ENCODE data around the gene ARHGAP45. TPM values are rescaled to one million over a fixed set of nuclear protein-coding genes. Genes with fewer than 3 reads are reported as not detected.
A peak's percentile ranks its signal among the peaks of the same experiment; 100 is the strongest.

Gene ARHGAP45
- total and polyA plus RNA-seq, 9 of the 15 experiments (the other 6 are each of a cell fraction or from before 2014, with no cell fraction given), result 0.08 to 22.1 (median 4.2) TPM

GRCh38 chr19:1066748-1067340, at the start of gene ARHGAP45 (continued):
- TF ChIP-seq MAZ (CRISPR knock-in tag; conservative IDR thresholded peaks at IDR 0.05 in 1 of 2, IDR thresholded peaks at IDR 0.05 in 1 of 2) (peak in 1 of 2 experiments; percentile 50; a peak in 1 of 4 replicates), JUNB (CRISPR knock-in tag; conservative IDR thresholded peaks at IDR 0.05) (no peak), ZNF75A (CRISPR knock-in tag; IDR thresholded peaks at IDR 0.05) (no peak), GATAD2B (IDR thresholded peaks at IDR 0.05; ENCODE audit: borderline replicate concordance) (0 out of 2 replicates have a peak, but pooled peaks have one; percentile 43), ZNF57 (CRISPR knock-in tag; IDR thresholded peaks at IDR 0.05) (no peak), CEBPB (tag; IDR thresholded peaks at IDR 0.05) (no peak), CREB1 (IDR thresholded peaks at IDR 0.05) (no peak), CREB1 (CRISPR knock-in tag; IDR thresholded peaks at IDR 0.05) (0 out of 2 replicates have a peak, but pooled peaks have one; percentile 21), TCF7 (IDR thresholded peaks at IDR 0.05; ENCODE audit: borderline replicate concordance) (no peak), ZNF3 (CRISPR knock-in tag; IDR thresholded peaks at IDR 0.05) (no peak), FOS (IDR thresholded peaks at IDR 0.05; ENCODE audit: extremely low read depth, insufficient read length) (no peak), ZNF347 (CRISPR knock-in tag; IDR thresholded peaks at IDR 0.05; ENCODE audit: low read depth) (no peak), ARID1B (IDR thresholded peaks at IDR 0.05) (no peak), ETV6 (IDR thresholded peaks at IDR 0.05; ENCODE audit: borderline replicate concordance in 1 of 2, low read depth in 2 of 2, low read length in 1 of 2) (no peak), ETV6 (CRISPR knock-in tag; IDR thresholded peaks at IDR 0.05; ENCODE audit: borderline replicate concordance) (no peak), TAF9B (IDR thresholded peaks at IDR 0.05; ENCODE audit: partially characterized antibody) (no peak), BRD4 (IDR thresholded peaks at IDR 0.05) (no peak), ZNF707 (CRISPR knock-in tag; conservative IDR thresholded peaks at IDR 0.05) (no peak), EP400 (IDR thresholded peaks at IDR 0.05) (no peak), ZFP30 (CRISPR knock-in tag; IDR thresholded peaks at IDR 0.05; ENCODE audit: borderline replicate concordance) (no peak), NONO (IDR thresholded peaks at IDR 0.05; ENCODE audit: low read depth in 2 of 2, low read length in 1 of 2) (no peak), ZNF165 (CRISPR knock-in tag; IDR thresholded peaks at IDR 0.05; ENCODE audit: borderline replicate concordance) (no peak), KDM2B (CRISPR knock-in tag; IDR thresholded peaks at IDR 0.05) (no peak), NCOA6 (IDR thresholded peaks at IDR 0.05) (no peak), GATA2 (CRISPR knock-in tag; IDR thresholded peaks at IDR 0.05) (no peak), CREBBP (IDR thresholded peaks at IDR 0.05; ENCODE audit: low read depth, low read length) (no peak), ASH1L (IDR thresholded peaks at IDR 0.05; ENCODE audit: borderline replicate concordance, low read depth, partially characterized antibody) (no peak), KLF10 (CRISPR knock-in tag; IDR thresholded peaks at IDR 0.05) (no peak)
- TF ChIP-seq, protein P1, sequence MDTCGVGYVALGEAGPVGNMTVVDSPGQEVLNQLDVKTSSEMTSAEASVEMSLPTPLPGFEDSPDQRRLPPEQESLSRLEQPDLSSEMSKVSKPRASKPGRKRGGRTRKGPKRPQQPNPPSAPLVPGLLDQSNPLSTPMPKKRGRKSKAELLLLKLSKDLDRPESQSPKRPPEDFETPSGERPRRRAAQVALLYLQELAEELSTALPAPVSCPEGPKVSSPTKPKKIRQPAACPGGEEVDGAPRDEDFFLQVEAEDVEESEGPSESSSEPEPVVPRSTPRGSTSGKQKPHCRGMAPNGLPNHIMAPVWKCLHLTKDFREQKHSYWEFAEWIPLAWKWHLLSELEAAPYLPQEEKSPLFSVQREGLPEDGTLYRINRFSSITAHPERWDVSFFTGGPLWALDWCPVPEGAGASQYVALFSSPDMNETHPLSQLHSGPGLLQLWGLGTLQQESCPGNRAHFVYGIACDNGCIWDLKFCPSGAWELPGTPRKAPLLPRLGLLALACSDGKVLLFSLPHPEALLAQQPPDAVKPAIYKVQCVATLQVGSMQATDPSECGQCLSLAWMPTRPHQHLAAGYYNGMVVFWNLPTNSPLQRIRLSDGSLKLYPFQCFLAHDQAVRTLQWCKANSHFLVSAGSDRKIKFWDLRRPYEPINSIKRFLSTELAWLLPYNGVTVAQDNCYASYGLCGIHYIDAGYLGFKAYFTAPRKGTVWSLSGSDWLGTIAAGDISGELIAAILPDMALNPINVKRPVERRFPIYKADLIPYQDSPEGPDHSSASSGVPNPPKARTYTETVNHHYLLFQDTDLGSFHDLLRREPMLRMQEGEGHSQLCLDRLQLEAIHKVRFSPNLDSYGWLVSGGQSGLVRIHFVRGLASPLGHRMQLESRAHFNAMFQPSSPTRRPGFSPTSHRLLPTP (IDR thresholded peaks at IDR 0.05; ENCODE audit: borderline replicate concordance, extremely low read depth, insufficient read length), result no peak
